Liver (tissue), 9 donors: ENCODE measurements around the gene CHID1. TPM values are rescaled to one million over a fixed set of nuclear protein-coding genes. Genes with fewer than 3 reads are reported as not detected.

Experiments used
- DNase-seq: peaks from one replicate; pipeline ENCODE4 v3.0.0-alpha.2; 2017; ENCODE audit warnings: low spot score
- H3K27ac ChIP-seq, 2 donors: one replicate each; pipeline ENCODE4 v1.7.0; 2013; ENCODE audit warnings: inconsistent platforms in 2 of 2, low read length in 2 of 2, control low read depth in 1 of 2, low read depth in 1 of 2, mild to moderate bottlenecking in 1 of 2
- H3K27me3 ChIP-seq, 4 donors: one replicate each; pipeline versions ENCODE4 v1.6.1 to v1.7.0; 2013; ENCODE audit warnings: low read length in 3 of 4, inconsistent platforms in 1 of 4, mild to moderate bottlenecking in 1 of 4, moderate library complexity in 1 of 4; ENCODE audit not compliant: control insufficient read depth in 4 of 4, insufficient read depth in 4 of 4
- H3K36me3 ChIP-seq, 4 donors: one replicate each; pipeline versions ENCODE4 v1.6.1 to v1.7.0; 2013; ENCODE audit warnings: low read length in 3 of 4, mild to moderate bottlenecking in 3 of 4, low read depth in 1 of 4, moderate library complexity in 1 of 4; ENCODE audit not compliant: control insufficient read depth in 4 of 4, insufficient read depth in 3 of 4
- H3K4me1 ChIP-seq, 4 donors: one replicate each; pipeline versions ENCODE4 v1.6.1 to v1.7.0; 2013; ENCODE audit warnings: low read length in 3 of 4, mild to moderate bottlenecking in 3 of 4, moderate library complexity in 1 of 4; ENCODE audit not compliant: control insufficient read depth in 4 of 4, insufficient read depth in 4 of 4
- H3K4me3 ChIP-seq, 3 donors: one replicate each; pipeline versions ENCODE4 v1.6.1 to v1.7.0; 2013; ENCODE audit warnings: low read length in 3 of 3, control low read depth in 1 of 3, low read depth in 1 of 3, mild to moderate bottlenecking in 1 of 3
- H3K9ac ChIP-seq, 2 donors: one replicate each; pipeline ENCODE4 v1.7.0; 2013; ENCODE audit warnings: low read length in 2 of 2, mild to moderate bottlenecking in 2 of 2, moderate library complexity in 2 of 2, control low read depth in 1 of 2, low read depth in 1 of 2
- H3K9me3 ChIP-seq, 4 donors: one replicate each; pipeline versions ENCODE4 v1.6.1 to v1.7.0; 2013; ENCODE audit warnings: low read length in 3 of 4; ENCODE audit not compliant: control insufficient read depth in 4 of 4
- ATF3 ChIP-seq: IDR thresholded peaks from 2 replicates; pipeline ENCODE4 v1.6.1; 2016; ENCODE audit warnings: antibody characterized with exemption
- CTCF ChIP-seq: fragments of 150-350 bp; IDR thresholded peaks from 2 replicates; pipeline ENCODE4 v1.5.1; 2017; ENCODE audit warnings: improper control_type of control experiment, low read depth, low read length; ENCODE audit not compliant: missing input control
- EGR1 ChIP-seq, 2 donors: IDR thresholded peaks; 2 replicates each; pipeline ENCODE4 v1.6.1; 2016 to 2018; ENCODE audit warnings: antibody characterized with exemption in 2 of 2, low read depth in 2 of 2
- FOXA1 ChIP-seq: IDR thresholded peaks from 2 replicates; pipeline ENCODE4 v1.6.1; 2016; ENCODE audit warnings: antibody characterized with exemption
- FOXA2 ChIP-seq: IDR thresholded peaks from 2 replicates; pipeline ENCODE4 v1.6.1; 2016; ENCODE audit warnings: antibody characterized with exemption
- GABPA ChIP-seq, 2 donors: IDR thresholded peaks in 1 of 2; conservative IDR thresholded peaks in 1 of 2; 2 replicates each; pipeline ENCODE4 v1.6.1; 2016; ENCODE audit warnings: antibody characterized with exemption in 2 of 2, mild to moderate bottlenecking in 1 of 2, moderate library complexity in 1 of 2
- HNF4A ChIP-seq, 2 donors: conservative IDR thresholded peaks; 2 replicates each; pipeline ENCODE4 v1.6.1; 2016; ENCODE audit warnings: antibody characterized with exemption in 2 of 2, mild to moderate bottlenecking in 2 of 2
- HNF4G ChIP-seq: IDR thresholded peaks from 2 replicates; pipeline ENCODE4 v1.6.1; 2016; ENCODE audit warnings: antibody characterized with exemption
- JUND ChIP-seq, 2 donors: IDR thresholded peaks; 2 replicates each; pipeline ENCODE4 v1.6.1; 2016; ENCODE audit warnings: antibody characterized with exemption in 2 of 2
- MAX ChIP-seq: IDR thresholded peaks from 2 replicates; pipeline ENCODE4 v1.6.1; 2016; ENCODE audit warnings: antibody characterized with exemption
- NR2F2 ChIP-seq: IDR thresholded peaks from 2 replicates; pipeline ENCODE4 v1.6.1; 2016; ENCODE audit warnings: antibody characterized with exemption
- RAD21 ChIP-seq, 2 donors: IDR thresholded peaks; 2 replicates each; pipeline ENCODE4 v1.6.1; 2016; ENCODE audit warnings: antibody characterized with exemption in 2 of 2, mild to moderate bottlenecking in 2 of 2
- REST ChIP-seq: IDR thresholded peaks from 2 replicates; pipeline ENCODE4 v1.6.1; 2016; ENCODE audit warnings: antibody characterized with exemption, mild to moderate bottlenecking
- RXRA ChIP-seq, 2 donors: IDR thresholded peaks; 2 replicates each; pipeline ENCODE4 v1.6.1; 2017 to 2018; ENCODE audit warnings: antibody characterized with exemption in 2 of 2, mild to moderate bottlenecking in 1 of 2
- SP1 ChIP-seq: IDR thresholded peaks from 2 replicates; pipeline ENCODE4 v1.6.1; 2018; ENCODE audit warnings: antibody characterized with exemption, mild to moderate bottlenecking
- TAF1 ChIP-seq: conservative IDR thresholded peaks from 2 replicates; pipeline ENCODE4 v1.6.1; 2016; ENCODE audit warnings: antibody characterized with exemption, mild to moderate bottlenecking
- YY1 ChIP-seq: IDR thresholded peaks from 2 replicates; pipeline ENCODE4 v1.6.1; 2016; ENCODE audit warnings: antibody characterized with exemption, mild to moderate bottlenecking
- ZBTB33 ChIP-seq: IDR thresholded peaks from 2 replicates; pipeline ENCODE4 v1.6.1; 2016; ENCODE audit warnings: antibody characterized with exemption
- WGBS: extraction: QIAGEN DNeasy Blood & Tissue Kit; methylation state at CpG from one replicate; pipeline ENCODE4 v1.1.7; 2013; 5-methylcytosine and 5-hydroxymethylcytosine counted together
- polyA plus RNA-seq, 2 donors: library from polyadenylated mRNA; stranded (reverse) in 1 of 2; unstranded in 1 of 2; fragments of 200-250 nt in 1 of 2; fragments of >200 nt in 1 of 2; fragmentation: Nextera tagmentation in 1 of 2; extraction: Ambion mirVana in 1 of 2; gene quantifications; one replicate each; pipeline versions ENCODE4 v1.2.1 to v1.2.3, GENCODE V29; 2013 to 2015
- total RNA-seq, 2 donors: library from RNA; depleted of rRNA; stranded (reverse); fragments of >200 nt; gene quantifications; one replicate each; pipeline ENCODE4 v1.2.3, GENCODE V29; 2014
- donor health status: healthy.
- donor health status: healthy.
- donor health status: healthy.
- donor health status: healthy.
- donor health status: healthy.

CHID1 gene
- total and polyA plus RNA-seq, 4 donors: 39.5 to 68.8 (median 59.1) TPM

GRCh38 chr11:820655-821511 lies 89.7 kb downstream of the CHID1 start (continued):
- TF ChIP-seq REST: peak; percentile 79
- peak; percentile 91 to 96 for TF ChIP-seq HNF4A (conservative IDR thresholded peaks at IDR 0.05)
- TF ChIP-seq SP1: peak; percentile 99
- TF ChIP-seq FOXA1: peak; percentile 72
- TF ChIP-seq JUND (IDR thresholded peaks at IDR 0.05): peak; percentile 100

GRCh38 chr11:819943-820649 lies 90.5 kb downstream of the CHID1 start:
- TF ChIP-seq YY1: no peak
- TF ChIP-seq EGR1 (IDR thresholded peaks at IDR 0.05; ENCODE audit: low read depth in 2 of 2): peak; percentile 20 to 44
- TF ChIP-seq JUND (IDR thresholded peaks at IDR 0.05): no peak
- peak; percentile 81 for TF ChIP-seq TAF1
- TF ChIP-seq GABPA (IDR thresholded peaks at IDR 0.05 in 1 of 2, conservative IDR thresholded peaks at IDR 0.05 in 1 of 2): peak in 1 of 2 donors; percentile 34
- peak; percentile 53 for TF ChIP-seq REST
- TF ChIP-seq FOXA2: no peak
- TF ChIP-seq RXRA (IDR thresholded peaks at IDR 0.05): peak in 1 of 2 donors; percentile 65
- TF ChIP-seq FOXA1: no peak
- TF ChIP-seq CTCF: no peak
- TF ChIP-seq ATF3: no peak
- TF ChIP-seq MAX: no peak
- TF ChIP-seq HNF4A (conservative IDR thresholded peaks at IDR 0.05): peak; percentile 42 to 66
- peak; percentile 74 for TF ChIP-seq SP1
- TF ChIP-seq ZBTB33: no peak
- TF ChIP-seq RAD21 (IDR thresholded peaks at IDR 0.05): no peak
- no peak for TF ChIP-seq HNF4G
- TF ChIP-seq NR2F2: peak; percentile 36
- peak; percentile 90 for DNase-seq
- Histone ChIP-seq H3K4me1 (peaks cover 30 to 54% (median 42%) of the 10 kb centered on the region in 4 donors), H3K9me3 (no peaks in the 10 kb centered on the region), H3K27me3 (no peaks in the 10 kb centered on the region), H3K9ac (peak overlapping the region; percentile 62 to 85), H3K36me3 (peaks cover 0 to 18% (median 3%) of the 10 kb centered on the region in 4 donors), H3K4me3 (peak overlapping the region; percentile 92 to 99 (median 98)), H3K27ac (peak overlapping the region; percentile 87 to 95)
- WGBS: 1% methylated on average over 47 of the region's 47 CpGs
